HG03159 (cell line): ENCODE measurements around the gene ATE1.

Source experiments
- ATAC-seq: cut with Tn5 transposase; IDR thresholded peaks from one replicate; pipeline ENCODE4 v1.9.1; 2021; ENCODE audit warnings: mild to moderate bottlenecking, moderate library complexity; ENCODE audit not compliant: unreplicated experiment

Gene ATE1

GRCh38 chr10:121747163-121747775, 180.6 kb downstream of the ATE1 start:
- ATAC-seq = no peak

GRCh38 chr10:121741248-121741792, 186.5 kb downstream of the ATE1 start:
- no peak for ATAC-seq

DNA sequence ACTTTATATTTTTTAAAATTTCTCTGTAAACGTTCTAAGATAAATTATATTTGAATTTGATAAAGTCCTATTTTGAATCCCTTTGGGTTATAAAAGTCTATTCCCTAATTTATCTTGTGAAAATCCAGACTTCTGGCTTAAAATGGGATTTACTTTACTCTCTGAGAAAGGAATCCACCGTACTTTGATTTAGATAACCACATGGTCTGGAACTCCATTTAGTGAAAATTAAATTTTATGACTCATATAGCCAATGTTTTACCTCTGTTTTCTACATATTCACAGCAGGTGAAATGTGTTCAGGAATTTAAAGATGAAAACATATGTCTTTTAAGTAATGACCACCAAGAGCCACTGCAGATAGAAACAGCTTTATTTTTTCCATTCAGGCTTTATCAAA, 187.8 kb downstream of the ATE1 start:
- ATAC-seq = no peak

DNA sequence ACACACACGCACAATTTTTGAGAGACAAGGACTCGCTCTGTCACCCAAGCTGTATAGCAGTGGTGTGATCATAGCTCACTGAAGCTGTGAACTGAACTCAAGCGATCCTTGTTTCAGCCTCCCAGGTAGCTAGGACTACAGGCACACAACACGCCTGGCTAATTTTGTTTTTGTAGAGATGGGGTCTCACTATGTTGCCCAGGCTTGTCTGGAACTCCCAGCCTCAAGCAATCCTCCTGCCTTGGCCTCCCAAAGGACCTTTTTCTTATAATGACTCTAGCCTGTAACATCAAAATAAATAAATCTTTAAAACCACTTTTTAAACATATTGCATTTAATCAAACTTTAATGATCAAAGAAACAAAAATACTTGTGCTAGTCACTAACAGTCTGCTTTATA, 188.7 kb downstream of the ATE1 start:
- ATAC-seq = no peak

DNA sequence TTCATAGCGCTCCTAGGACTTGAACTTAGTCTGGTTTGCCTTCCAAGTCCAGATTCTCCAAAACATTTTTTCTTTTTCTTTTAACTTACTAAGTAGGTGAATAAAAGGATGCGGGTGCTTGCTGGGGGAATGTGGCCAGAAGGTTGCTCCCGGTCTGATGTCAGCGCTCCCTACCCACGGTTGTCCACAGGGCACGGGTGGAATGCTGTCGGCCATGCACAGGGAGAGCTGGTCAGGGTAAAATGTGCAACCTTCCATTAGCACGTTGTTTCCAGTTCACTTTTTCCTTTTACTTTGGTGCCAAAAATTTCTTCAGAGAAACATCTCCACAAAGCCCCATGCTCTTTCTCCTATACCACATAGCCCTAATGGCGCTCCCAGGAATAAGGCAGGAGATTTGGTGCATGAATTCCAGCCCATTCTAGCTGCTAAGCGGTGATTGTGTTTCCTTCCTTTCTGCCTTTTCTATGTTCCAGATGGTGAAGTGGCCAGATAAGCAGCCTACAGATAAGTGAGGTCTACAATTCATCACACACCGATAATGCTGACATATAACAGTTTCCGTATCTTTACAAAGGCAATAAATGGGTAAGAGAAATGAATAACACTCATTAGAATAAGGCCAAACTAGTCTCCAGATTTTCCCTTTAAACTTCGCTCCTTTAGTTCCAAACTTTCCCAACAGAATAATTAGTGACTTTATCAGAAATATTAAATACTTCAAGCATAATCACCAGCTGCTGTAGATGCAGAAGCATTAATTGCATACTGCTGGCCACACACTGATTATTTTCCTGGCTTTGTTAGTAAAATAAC, 191.3 kb downstream of the ATE1 start:
- no peak for ATAC-seq

GRCh38 chr10:121735263-121735662, 192.6 kb downstream of the ATE1 start:
- ATAC-seq = no peak

GRCh38 chr10:121734589-121735045, 193.2 kb downstream of the ATE1 start:
- ATAC-seq = no peak

- no peak for ATAC-seq
Measured at GRCh38 chr10:121732656-121733445, 195.0 kb downstream of the ATE1 start.

DNA sequence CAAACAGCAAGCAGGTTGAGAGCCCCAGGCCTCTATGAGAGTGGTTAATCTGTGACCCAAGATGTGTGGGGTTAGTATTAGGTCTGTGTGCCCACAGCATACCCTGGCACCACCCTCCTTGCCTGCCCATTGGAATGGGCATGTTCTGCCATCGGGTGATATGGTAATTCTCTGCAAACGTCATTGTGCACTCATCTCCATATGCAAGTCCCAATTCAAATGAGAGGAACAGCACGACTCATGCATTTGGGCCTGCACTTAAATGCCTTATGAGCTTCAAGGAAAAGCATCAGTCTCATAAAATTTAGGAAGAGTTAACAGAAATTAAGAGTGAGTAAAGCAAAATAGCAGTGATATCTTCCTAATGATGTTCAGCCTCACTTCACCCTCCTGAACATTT, 195.7 kb downstream of the ATE1 start:
- no peak for ATAC-seq

DNA sequence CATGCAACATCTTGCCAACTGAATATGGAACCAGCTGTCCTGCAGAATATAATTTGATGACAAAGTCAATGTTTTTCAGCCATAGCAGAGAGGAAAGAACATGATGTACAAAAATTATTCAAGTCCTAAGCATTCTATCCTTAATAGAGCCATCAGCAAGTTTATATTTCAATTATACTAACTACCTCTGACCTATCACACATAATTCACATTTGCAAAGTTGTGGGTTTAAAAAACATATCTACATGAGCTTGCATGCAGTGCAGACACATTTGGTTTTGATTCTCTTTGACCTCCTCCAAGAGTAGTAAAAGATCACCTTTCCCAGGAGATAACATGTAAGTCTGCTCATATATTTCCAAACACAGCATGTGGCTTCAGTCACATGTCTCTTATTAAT, 203.5 kb downstream of the ATE1 start:
- ATAC-seq = no peak

DNA sequence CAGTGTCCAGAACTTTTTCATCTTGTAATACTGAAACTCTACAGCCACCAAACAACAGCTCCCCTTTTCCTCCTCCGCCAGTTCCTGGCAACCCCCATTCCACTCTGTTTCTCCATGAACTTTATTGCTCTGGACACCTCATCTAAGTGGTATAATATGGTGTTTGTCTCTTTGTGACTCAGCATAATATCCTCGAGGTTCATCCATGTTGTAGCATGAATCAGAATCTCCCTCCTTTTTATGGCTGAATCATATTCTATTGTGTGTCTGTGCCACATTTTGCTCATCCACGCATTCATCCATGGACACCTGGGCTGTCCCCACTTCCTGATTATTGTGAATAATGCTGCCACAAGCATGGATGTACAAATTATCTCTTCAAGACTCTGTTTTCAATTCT, 205.2 kb downstream of the ATE1 start:
- no peak for ATAC-seq

GRCh38 chr10:121721257-121721656, 206.6 kb downstream of the ATE1 start:
- no peak for ATAC-seq

DNA sequence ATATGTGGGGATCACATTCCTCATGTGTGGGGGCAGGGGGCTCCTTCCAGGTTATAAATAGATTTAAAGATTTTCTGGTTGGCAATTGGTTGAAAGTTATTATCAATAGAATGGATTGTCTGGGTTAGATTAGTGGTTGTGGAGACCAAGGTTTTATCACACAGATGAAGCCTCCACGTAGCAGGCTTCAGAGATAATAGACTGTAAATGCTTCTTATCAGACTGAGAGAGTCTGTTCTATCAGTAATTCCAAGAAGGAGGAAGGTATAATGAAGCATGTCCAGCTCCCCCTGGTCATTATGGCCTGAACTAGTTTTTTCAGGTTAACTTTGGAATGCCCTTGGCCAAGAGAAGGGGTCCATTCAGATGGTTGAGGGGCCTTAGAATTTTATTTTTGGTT, 211.9 kb downstream of the ATE1 start:
- ATAC-seq = no peak

DNA sequence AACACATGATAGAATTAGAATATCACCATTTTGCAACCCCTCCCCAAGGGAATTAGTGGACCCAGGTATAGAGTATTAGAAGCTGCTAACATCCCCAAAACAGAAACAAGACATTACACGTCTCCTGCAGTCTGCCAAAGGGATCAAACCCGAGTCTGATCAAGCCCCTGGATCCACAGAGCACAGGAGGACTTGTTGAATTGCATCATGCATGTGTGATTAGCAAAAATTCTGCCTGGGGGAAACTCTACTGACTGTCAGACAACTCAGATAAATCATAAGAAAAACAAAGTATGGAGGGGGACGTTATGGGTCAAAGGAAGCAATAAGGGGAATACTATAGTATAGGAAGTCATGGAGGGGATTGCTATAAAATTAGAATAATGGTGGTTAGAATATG, 212.8 kb downstream of the ATE1 start:
- ATAC-seq = no peak

GRCh38 chr10:121713486-121713885, 214.3 kb downstream of the ATE1 start:
- ATAC-seq = no peak

GRCh38 chr10:121710971-121711370, 216.9 kb downstream of the ATE1 start:
- no peak for ATAC-seq

- ATAC-seq = no peak
Measured at GRCh38 chr10:121710207-121710606, 217.6 kb downstream of the ATE1 start.

- no peak for ATAC-seq
Measured at GRCh38 chr10:121709675-121710073, 218.2 kb downstream of the ATE1 start.

DNA sequence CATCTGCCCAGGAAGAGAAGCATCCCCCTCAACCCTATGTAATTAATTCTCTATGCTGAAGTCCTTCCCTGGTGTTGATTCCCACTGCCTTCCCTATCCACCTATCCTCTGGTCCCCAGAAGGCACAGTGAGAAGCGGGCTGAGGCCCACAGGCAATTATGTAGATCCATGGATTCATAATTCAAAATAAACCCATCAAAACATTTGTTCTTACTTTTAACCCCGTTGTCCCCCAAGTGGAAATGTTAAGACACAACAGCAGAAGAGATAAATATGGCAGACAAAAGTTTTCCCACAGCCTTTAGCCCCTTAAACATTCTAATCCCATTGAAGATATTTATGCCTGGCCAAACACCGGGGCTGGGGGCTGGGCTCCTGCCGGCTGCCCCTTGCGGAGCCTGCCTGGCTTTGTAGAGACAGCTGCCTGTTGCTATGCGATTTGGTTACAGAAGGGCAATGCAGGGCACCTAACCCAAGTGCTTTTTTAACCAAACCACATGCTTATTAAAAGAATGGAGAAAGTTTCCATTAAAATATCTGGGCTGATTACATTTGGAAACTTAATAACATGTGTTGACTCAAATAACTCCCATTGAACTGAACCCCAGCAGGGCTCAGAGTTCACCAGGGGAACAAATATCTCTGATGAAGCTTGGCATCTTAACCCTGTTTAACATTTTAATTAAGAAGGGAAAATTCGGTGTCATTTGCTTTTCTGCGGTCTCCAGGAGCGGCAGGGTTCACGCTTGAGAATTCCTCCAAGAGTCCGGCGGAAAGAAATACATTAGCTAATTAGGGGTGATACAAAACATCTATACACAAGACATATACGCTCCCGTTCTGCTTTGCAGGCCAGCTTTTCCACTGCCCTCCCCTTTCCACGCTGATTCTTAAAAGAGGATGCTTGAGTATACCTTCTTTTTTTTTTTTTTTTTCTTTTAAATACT, 218.8 kb downstream of the ATE1 start:
- no peak for ATAC-seq
